RWPE1 (cell line): Measurements from ENCODE around the gene TBCD.

Experiments used
- CTCF ChIA-PET: fragments of 350-600 bp; sonication (Branson Sonifier 250); formaldehyde crosslinking; extraction: SDS; loops from one replicate; lab custom pipeline; 2021; lab: Yijun Ruan, JAX
- POLR2A ChIA-PET: fragments of 400-600 bp; formaldehyde crosslinking; extraction: SDS; loops from one replicate; lab custom pipeline; 2020; ENCODE audit warnings: antibody characterized with exemption; ENCODE audit not compliant: low non-redundant PET; lab: Yijun Ruan, JAX
- DNase-seq: peaks from one replicate; pipeline ENCODE4 v3.0.0; 2012; ENCODE audit warnings: low spot score
- H3K27ac ChIP-seq: fragments of 450-650 bp; 2 replicates; pipeline ENCODE4 v1.5.1; 2017
- TF ChIP-seq, protein P1 (sequence below): fragments of 450-650 bp; conservative IDR thresholded peaks from 2 replicates; pipeline ENCODE4 v1.5.1; 2017; ENCODE audit warnings: low read depth, mild to moderate bottlenecking

Gene TBCD

DNA sequence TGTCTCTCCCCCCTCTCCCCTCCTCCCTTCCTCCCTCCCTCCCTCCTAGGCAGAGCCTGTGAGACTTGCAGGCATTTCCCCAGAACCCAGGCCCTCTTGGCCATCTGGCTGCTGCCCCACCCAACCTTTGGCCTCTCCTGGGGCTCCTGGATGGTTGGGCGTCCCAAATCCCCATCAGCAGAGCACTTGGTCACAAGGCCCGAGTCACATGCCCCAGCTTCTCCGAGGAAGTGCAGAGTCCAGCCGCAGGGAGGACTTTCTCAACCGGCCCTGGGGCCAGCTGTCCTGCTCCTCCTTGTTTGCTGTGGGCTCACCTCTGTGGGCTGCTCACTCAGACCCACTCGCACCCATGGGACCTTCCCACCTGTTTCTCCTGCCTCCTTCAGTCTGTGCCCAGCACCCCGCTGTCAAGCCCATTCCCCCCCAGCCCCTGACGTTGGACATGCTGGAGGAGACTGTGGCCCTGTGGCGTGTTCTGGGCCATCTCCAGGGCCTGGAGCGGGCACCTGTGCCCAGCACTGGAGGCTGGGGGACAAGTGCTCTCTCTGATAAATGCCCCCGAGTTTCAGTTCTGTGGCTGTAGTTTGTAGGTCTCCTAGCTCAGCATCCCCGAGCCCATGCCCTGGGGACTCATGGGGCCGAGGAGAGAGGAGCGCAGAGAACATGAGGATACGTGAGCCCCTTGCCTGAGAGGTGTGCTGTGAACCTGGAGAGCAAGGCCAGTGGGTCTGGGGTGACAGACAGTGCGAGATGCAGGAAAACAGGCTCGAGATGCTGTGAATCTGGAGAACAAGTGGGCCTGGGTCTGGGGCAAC lies 130.2 kb downstream of the TBCD start:
- peak overlapping the region; percentile 17; the same call in 1 of the 2 replicates for H3K27ac ChIP-seq
- TF ChIP-seq, protein P1, sequence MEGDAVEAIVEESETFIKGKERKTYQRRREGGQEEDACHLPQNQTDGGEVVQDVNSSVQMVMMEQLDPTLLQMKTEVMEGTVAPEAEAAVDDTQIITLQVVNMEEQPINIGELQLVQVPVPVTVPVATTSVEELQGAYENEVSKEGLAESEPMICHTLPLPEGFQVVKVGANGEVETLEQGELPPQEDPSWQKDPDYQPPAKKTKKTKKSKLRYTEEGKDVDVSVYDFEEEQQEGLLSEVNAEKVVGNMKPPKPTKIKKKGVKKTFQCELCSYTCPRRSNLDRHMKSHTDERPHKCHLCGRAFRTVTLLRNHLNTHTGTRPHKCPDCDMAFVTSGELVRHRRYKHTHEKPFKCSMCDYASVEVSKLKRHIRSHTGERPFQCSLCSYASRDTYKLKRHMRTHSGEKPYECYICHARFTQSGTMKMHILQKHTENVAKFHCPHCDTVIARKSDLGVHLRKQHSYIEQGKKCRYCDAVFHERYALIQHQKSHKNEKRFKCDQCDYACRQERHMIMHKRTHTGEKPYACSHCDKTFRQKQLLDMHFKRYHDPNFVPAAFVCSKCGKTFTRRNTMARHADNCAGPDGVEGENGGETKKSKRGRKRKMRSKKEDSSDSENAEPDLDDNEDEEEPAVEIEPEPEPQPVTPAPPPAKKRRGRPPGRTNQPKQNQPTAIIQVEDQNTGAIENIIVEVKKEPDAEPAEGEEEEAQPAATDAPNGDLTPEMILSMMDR, result no peak
- CTCF ChIA-PET, result no interaction called here
- no peak for DNase-seq
- POLR2A ChIA-PET, result no interaction called here

DNA sequence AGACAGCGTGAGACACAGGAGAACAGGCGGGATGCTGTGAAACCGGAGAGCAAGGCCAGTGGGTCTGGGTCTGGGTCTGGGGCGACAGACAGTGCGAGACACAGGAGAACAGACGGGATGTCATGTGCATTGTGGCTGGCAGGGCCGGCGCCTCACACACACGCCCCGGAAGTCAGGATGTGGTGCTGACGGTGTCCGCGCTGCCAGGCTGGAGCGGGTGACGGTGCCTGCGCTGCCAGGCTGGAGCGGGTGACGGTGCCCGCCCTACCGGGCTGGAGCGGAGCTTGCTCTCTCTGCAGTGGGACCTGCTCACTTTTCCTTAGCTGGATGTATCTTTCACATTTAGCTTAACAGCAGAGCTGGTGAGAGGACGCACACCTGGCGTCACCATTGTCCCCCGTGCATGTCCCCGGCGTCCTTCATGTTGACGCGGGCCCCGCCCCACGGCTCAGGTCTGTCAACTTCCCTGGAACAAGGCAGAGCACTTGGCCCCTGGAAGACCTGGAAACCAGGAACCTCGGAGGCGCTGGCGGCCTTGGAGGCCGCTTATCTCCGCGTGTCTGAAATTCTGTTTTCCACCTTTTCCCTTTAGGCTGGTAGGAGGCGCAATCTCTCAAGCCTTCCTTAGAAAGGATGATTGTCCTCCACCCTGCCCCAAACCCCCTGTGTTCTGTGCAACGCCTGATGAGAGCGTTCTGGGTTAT lies 131.0 kb downstream of the TBCD start:
- peak overlapping the region; percentile 17; the same call in 1 of the 2 replicates for H3K27ac ChIP-seq
- POLR2A ChIA-PET, result no interaction called here
- CTCF ChIA-PET, result interaction anchor here (0.6 kb wide), 1 partner anchor 868 kb away, joined by 3 read pairs; no protein-coding TSS in a partner anchor
- TF ChIP-seq, protein P1, result no peak
- DNase-seq, result no peak

DNA sequence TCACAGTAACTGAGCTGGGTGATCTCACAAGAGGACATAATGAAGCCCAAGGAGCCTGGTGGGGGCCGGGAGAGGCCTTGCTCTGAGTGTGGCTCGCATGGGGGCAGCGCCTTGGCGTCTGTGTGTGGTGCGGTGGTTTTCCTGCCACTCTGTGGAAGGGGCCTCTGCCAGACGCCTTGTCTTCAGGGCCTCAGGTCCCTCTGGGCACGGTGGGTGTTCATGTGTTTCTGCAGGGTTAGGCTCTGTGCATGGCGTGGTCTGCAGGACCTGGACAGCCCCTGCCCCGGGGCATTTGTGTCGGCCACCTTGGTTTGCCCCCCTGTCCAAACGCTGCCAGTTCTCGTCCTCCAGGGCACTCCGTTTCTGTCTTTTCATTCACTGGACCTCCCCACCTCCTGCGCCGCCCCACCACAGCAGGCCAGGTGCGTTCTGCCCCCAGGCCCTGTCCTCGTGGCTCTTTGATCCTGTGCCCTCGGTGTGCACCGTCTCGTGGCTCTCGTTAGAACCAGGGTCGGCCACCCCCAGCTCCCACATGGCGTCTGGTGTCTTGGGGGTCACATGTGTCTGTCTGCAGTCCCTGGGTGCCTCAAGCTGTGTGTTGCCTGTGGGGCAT lies 131.7 kb downstream of the TBCD start:
- POLR2A ChIA-PET, result no interaction called here

DNA sequence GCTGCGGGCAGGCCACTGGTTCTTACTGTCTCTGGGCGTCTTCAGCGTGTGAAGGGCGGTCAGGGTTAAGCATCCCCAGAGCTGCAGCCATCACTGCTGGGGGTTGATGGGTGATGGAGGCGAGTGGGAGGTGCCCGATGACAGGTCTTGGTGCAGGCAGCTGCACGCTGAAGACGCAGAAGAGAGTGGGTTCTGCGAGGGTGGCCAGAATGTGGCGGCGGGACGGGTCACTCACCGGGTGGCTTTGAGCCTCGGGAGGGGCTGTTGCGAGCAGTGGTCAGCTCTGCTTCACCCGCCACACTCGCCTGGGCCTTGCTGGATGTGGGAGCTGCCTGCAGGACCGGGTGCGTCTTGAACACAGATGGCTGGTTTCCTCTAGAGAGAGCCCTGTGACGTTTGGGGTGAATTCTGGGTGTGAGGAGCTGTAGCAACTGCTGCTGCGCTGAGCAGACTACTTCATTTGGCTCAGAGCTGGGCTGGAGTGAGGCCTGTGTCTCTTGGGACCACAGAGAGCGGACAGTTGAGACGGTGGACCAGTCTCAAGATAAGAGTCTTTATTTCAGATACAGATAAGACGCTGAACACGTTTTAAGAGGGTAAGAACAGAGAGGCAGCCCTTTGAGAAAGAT lies 132.6 kb downstream of the TBCD start:
- TF ChIP-seq, protein P1, result no peak
- peak overlapping the region; percentile 29 for H3K27ac ChIP-seq
- DNase-seq, result no peak
- ChIA-PET POLR2A (no interaction called here), CTCF (no interaction called here)

More for the DNA sequence above, 131.7 kb downstream of the TBCD start:
- CTCF ChIA-PET, result interaction anchor here (0.6 kb wide), 1 partner anchor 869 kb away, joined by 3 read pairs; no protein-coding TSS in a partner anchor
- no peak for DNase-seq
- TF ChIP-seq, protein P1, result no peak
- no peak overlapping the region; the same call in 1 of the 2 replicates for H3K27ac ChIP-seq

DNA sequence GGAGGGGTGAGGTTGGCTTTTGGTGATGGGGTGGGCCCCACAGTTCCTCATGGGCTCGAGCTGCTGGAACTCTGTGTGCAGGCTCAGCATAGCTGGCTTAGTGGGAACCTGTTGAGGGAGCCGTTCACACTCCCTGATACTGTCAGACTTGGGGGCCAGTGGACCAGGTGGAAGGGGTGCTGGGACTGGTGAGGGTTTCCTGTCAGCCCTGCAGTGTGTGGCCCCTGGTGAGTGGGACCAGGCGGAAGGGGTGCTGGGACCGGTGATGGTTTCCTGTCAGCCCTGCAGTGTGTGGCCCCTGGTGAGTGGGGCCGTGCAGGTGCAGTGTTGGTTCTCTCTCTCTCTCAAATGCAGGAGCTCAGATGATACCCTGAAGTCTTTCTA lies 133.1 kb downstream of the TBCD start:
- ChIA-PET CTCF (interaction anchor here (0.7 kb wide), 1 partner anchor 46 kb away, joined by 4 read pairs; no protein-coding TSS in a partner anchor), POLR2A (no interaction called here)
- TF ChIP-seq, protein P1, result no peak
- H3K27ac ChIP-seq, result peak overlapping the region; percentile 29
- no peak for DNase-seq
